GM12878 (cell line): ENCODE data around the gene IL17RC. TPM values are rescaled to one million over a fixed set of nuclear protein-coding genes. Genes with fewer than 3 reads are reported as not detected.

Source experiments
- ATAC-seq: fragments of 200-7000 bp; cut with Tn5 transposase; 3 replicates; pipeline ENCODE4 v1.9.1; 2020; ENCODE audit warnings: mild to moderate bottlenecking, moderate library complexity
- BruUV-seq: library from RNA; stranded (reverse); fragments of 400-500 nt; replicated peaks from 2 replicates; lab custom pipeline; 2021; lab: Mats Ljungman, UMichigan
- CTCF ChIA-PET: fragments of 300-600 bp; sonication (Branson Sonifier 250); formaldehyde crosslinking; extraction: SDS; loops from one replicate; lab custom pipeline; 2021; ENCODE audit warnings: inconsistent platforms; lab: Yijun Ruan, JAX
- POLR2A ChIA-PET: fragments of 350-600 bp; formaldehyde crosslinking; extraction: SDS; loops from one replicate; lab custom pipeline; 2021; ENCODE audit warnings: inconsistent platforms; lab: Charles Lee
- RAD21 ChIA-PET: fragments of 300-600 bp; sonication (Branson Sonifier 250); formaldehyde crosslinking; loops from one replicate; lab custom pipeline; 2023; ENCODE audit warnings: antibody characterized with exemption; ENCODE audit not compliant: unreplicated experiment; lab: Charles Lee
- SMC1A ChIA-PET: fragments of 300-600 bp; sonication (Branson Sonifier 250); formaldehyde crosslinking; loops from one replicate; lab custom pipeline; 2023; ENCODE audit not compliant: unreplicated experiment, uncharacterized antibody; lab: Charles Lee
- DNase-seq: peaks from one replicate; pipeline ENCODE4 v3.0.0-alpha.2; 2011; ENCODE audit warnings: low read depth, low spot score
- FAIRE-seq: peaks from 3 replicates; lab custom pipeline; 2011; peaks lifted over from hg19 to GRCh38; lab: Jason Lieb, UNC
- H2AFZ ChIP-seq: 2 replicates; pipeline ENCODE4 v1.6.0; 2011; ENCODE audit warnings: low read depth, low read length, control low read depth; ENCODE audit not compliant: control insufficient read depth
- H3K27ac ChIP-seq: 2 replicates; pipeline ENCODE4 v1.5.1; 2011; ENCODE audit warnings: control low read depth; ENCODE audit not compliant: control insufficient read depth, insufficient read depth
- H3K27me3 ChIP-seq, 2 experiments: replicated peaks in 1 of 2; 2 replicates each; pipeline versions ENCODE4 v1.6.0 to v1.6.1; 2011; ENCODE audit warnings: low read length in 1 of 2; ENCODE audit not compliant: control insufficient read depth in 2 of 2, insufficient read depth in 2 of 2
- H3K36me3 ChIP-seq, 2 experiments: 2 replicates each; pipeline ENCODE4 v1.5.1; 2011; ENCODE audit warnings: low read length in 1 of 2; ENCODE audit not compliant: control insufficient read depth in 2 of 2, insufficient read depth in 2 of 2
- H3K4me1 ChIP-seq: 2 replicates; pipeline ENCODE4 v1.6.1; 2011; ENCODE audit warnings: mild to moderate bottlenecking, low read length, moderate library complexity, mixed read lengths; ENCODE audit not compliant: control insufficient read depth, insufficient read depth
- H3K4me2 ChIP-seq: 2 replicates; pipeline ENCODE4 v1.6.0; 2011; ENCODE audit warnings: control low read depth; ENCODE audit not compliant: control insufficient read depth, insufficient read depth
- H3K4me3 ChIP-seq: fragments of 200-600 bp; sonication (generic); 2 replicates; pipeline ENCODE4 v1.5.1; 2016
- H3K79me2 ChIP-seq: 2 replicates; pipeline ENCODE4 v1.6.0; 2011; ENCODE audit warnings: low read length; ENCODE audit not compliant: control insufficient read depth, insufficient read depth
- H3K9ac ChIP-seq: 2 replicates; pipeline ENCODE4 v1.8.0; 2011; ENCODE audit warnings: low read length, control low read depth, mixed read lengths; ENCODE audit not compliant: control insufficient read depth, insufficient read depth
- H3K9me3 ChIP-seq: replicated peaks from 3 replicates; pipeline ENCODE4 v1.5.1; 2011; ENCODE audit warnings: mild to moderate bottlenecking, low read length; ENCODE audit not compliant: control insufficient read depth, insufficient read depth
- H4K20me1 ChIP-seq: 2 replicates; pipeline ENCODE4 v1.6.0; 2011; ENCODE audit not compliant: control insufficient read depth, insufficient read depth
- BRCA1 ChIP-seq: IDR thresholded peaks from 2 replicates; pipeline ENCODE4 v1.6.1; 2011; ENCODE audit warnings: low read depth, low read length, improper control_type of control experiment
- CBX5 ChIP-seq: sonication (generic); IDR thresholded peaks from 2 replicates; pipeline ENCODE4 v1.6.1; 2016; ENCODE audit warnings: low read depth, moderate library complexity, mild to moderate bottlenecking, inconsistent platforms
- CHD1 ChIP-seq: IDR thresholded peaks from 2 replicates; pipeline ENCODE4 v1.6.1; 2012; ENCODE audit warnings: low read depth, low read length, improper control_type of control experiment
- FOS ChIP-seq: IDR thresholded peaks from 3 replicates; pipeline ENCODE4 v1.6.1; 2011; ENCODE audit warnings: borderline replicate concordance; ENCODE audit not compliant: insufficient read length; ENCODE audit errors: extremely low read depth
- HDAC2 ChIP-seq: fragments of 200-600 bp; sonication (generic); IDR thresholded peaks from 2 replicates; pipeline ENCODE4 v1.6.1; 2017
- MXI1 ChIP-seq: fragments of 150-350 bp; IDR thresholded peaks from 2 replicates; pipeline ENCODE4 v1.6.1; 2011; ENCODE audit warnings: low read depth, mild to moderate bottlenecking, inconsistent platforms, low read length, improper control_type of control experiment
- MYB ChIP-seq: fragments of 150-350 bp; IDR thresholded peaks from 2 replicates; pipeline ENCODE4 v1.6.1; 2014; ENCODE audit warnings: mild to moderate bottlenecking, low read depth, low read length, borderline replicate concordance
- NFYB ChIP-seq: IDR thresholded peaks from 2 replicates; pipeline ENCODE4 v1.6.1; 2011; ENCODE audit warnings: low read depth, mild to moderate bottlenecking, low read length, improper control_type of control experiment, moderate library complexity; ENCODE audit not compliant: insufficient read depth
- PAX5 ChIP-seq: IDR thresholded peaks from 2 replicates; pipeline ENCODE4 v1.6.1; 2011; ENCODE audit warnings: low read depth, low read length, borderline replicate concordance
- RB1 ChIP-seq: fragments of 450-650 bp; formaldehyde crosslinking; IDR thresholded peaks from 2 replicates; pipeline ENCODE4 v1.6.1; 2017; ENCODE audit warnings: mild to moderate bottlenecking, borderline replicate concordance
- SIN3A ChIP-seq: IDR thresholded peaks from 2 replicates; pipeline ENCODE4 v1.6.1; 2012; ENCODE audit warnings: low read depth, low read length, improper control_type of control experiment
- SMC3 ChIP-seq: IDR thresholded peaks from 2 replicates; pipeline ENCODE4 v1.6.1; 2011; ENCODE audit warnings: low read length, improper control_type of control experiment, borderline replicate concordance
- SPI1 ChIP-seq: IDR thresholded peaks from 2 replicates; pipeline ENCODE4 v1.6.1; 2011; ENCODE audit warnings: low read depth, mild to moderate bottlenecking, low read length, moderate library complexity, borderline replicate concordance; ENCODE audit not compliant: insufficient read depth
- TCF12 ChIP-seq: IDR thresholded peaks from 2 replicates; pipeline ENCODE4 v1.6.1; 2011; ENCODE audit warnings: low read depth, mild to moderate bottlenecking, low read length
- TCF3 ChIP-seq: IDR thresholded peaks from 2 replicates; pipeline ENCODE4 v1.6.1; 2012; ENCODE audit warnings: low read depth, mild to moderate bottlenecking, low read length, borderline replicate concordance; ENCODE audit not compliant: insufficient read depth
- WGBS: methylation state at CpG from one replicate; pipeline ENCODE4 v1.1.6; 2016; ENCODE audit warnings: low lambda C conversion rate; ENCODE audit not compliant: insufficient replicate concordance, insufficient coverage; ENCODE audit errors: missing lambda C conversion rate; 5-methylcytosine and 5-hydroxymethylcytosine counted together
- in situ Hi-C: fragments of 300-500 bp; cut with MboI; formaldehyde crosslinking; loops from 9 replicates; pipeline ENCODE4 v1.14.3; 2018; ENCODE audit warnings: mixed read lengths
- intact Hi-C: fragments of 100-400 bp; cut with micrococcal nuclease; formaldehyde crosslinking; loops from one replicate; pipeline ENCODE4 v1.14.2; 2022; ENCODE audit not compliant: unreplicated experiment
- polyA plus RNA-seq, 11 experiments: library from polyadenylated mRNA; depleted of rRNA in 4 of 11; unstranded in 6 of 11; stranded (reverse) in 5 of 11; fragments of >200 nt; fragmentation: Nextera tagmentation in 4 of 11; fragmentation: Illumina TruSeq in 1 of 11; extraction: Ambion mirVana in 4 of 11; extraction: Trizol in 1 of 11; gene quantifications; 1 replicate in 1 of 11; 2 replicates in 10 of 11; pipeline versions ENCODE4 v1.2.1 to v1.2.3, GENCODE V29; 2011 to 2016; ENCODE audit warnings: inconsistent platforms in 2 of 11, missing spikeins in 2 of 11, low read depth in 1 of 11
- total RNA-seq, 4 experiments: library from RNA; depleted of rRNA in 3 of 4; stranded (reverse); fragments of >200 nt in 3 of 4; fragmentation: Illumina TruSeq in 1 of 4; extraction: Trizol in 1 of 4; gene quantifications; 2 replicates each; pipeline versions ENCODE4 v1.2.1 to v1.2.3, GENCODE V29; 2013 to 2021
- TF ChIP-seq, protein P1 (sequence below): fragments of 150-350 bp; IDR thresholded peaks from 2 replicates; pipeline ENCODE4 v1.6.1; 2016; ENCODE audit warnings: low read depth, low read length

The IL17RC gene
- total and polyA plus RNA-seq, 10 of the 15 experiments (the other 5 are each of a cell fraction or from before 2014, with no cell fraction given), result 0.07 to 4.4 (median 0.34) TPM; not detected in 3

DNA sequence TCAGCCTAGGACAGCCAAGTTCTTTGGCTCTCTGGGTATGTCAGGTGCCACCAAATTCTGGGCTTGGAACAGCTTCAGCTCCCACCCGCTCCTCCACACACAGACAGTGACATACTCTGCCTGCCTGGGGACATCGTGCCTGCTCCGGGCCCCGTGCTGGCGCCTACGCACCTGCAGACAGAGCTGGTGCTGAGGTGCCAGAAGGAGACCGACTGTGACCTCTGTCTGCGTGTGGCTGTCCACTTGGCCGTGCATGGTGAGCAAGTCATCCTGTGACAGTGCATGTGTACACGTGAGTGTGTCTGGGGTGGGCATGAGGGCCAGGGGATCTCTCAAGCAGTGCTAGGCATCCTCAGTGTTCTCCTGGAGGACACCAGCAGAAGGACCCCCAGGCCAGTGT is 922 bp downstream of the IL17RC start:
- H3K27ac ChIP-seq, result no peak overlapping the region
- no peak for ATAC-seq

More for the DNA sequence above, 922 bp downstream of the IL17RC start:
- FAIRE-seq (no peak), DNase-seq (no peak)
- ChIA-PET CTCF (no interaction called here), POLR2A (interaction anchor here (0.5 kb wide), 1 partner anchor 306 kb away, joined by 3 read pairs; no protein-coding TSS in a partner anchor), RAD21 (no interaction called here), SMC1A (no interaction called here)
- peaks cover 10% of the 10 kb centered on the region for H3K4me1 ChIP-seq
- H3K4me2 ChIP-seq, result no peak overlapping the region
- H3K36me3 ChIP-seq, result no peaks in the 10 kb centered on the region
- no peak overlapping the region for H3K4me3 ChIP-seq
- TF ChIP-seq HDAC2 (no peak), NFYB (no peak), CHD1 (no peak), MXI1 (no peak), BRCA1 (no peak), TCF3 (no peak), SPI1 (no peak), RB1 (no peak), SMC3 (no peak), FOS (no peak), PAX5 (no peak), SIN3A (no peak), TCF12 (no peak), CBX5 (no peak), MYB (no peak)
- TF ChIP-seq, protein P1, sequence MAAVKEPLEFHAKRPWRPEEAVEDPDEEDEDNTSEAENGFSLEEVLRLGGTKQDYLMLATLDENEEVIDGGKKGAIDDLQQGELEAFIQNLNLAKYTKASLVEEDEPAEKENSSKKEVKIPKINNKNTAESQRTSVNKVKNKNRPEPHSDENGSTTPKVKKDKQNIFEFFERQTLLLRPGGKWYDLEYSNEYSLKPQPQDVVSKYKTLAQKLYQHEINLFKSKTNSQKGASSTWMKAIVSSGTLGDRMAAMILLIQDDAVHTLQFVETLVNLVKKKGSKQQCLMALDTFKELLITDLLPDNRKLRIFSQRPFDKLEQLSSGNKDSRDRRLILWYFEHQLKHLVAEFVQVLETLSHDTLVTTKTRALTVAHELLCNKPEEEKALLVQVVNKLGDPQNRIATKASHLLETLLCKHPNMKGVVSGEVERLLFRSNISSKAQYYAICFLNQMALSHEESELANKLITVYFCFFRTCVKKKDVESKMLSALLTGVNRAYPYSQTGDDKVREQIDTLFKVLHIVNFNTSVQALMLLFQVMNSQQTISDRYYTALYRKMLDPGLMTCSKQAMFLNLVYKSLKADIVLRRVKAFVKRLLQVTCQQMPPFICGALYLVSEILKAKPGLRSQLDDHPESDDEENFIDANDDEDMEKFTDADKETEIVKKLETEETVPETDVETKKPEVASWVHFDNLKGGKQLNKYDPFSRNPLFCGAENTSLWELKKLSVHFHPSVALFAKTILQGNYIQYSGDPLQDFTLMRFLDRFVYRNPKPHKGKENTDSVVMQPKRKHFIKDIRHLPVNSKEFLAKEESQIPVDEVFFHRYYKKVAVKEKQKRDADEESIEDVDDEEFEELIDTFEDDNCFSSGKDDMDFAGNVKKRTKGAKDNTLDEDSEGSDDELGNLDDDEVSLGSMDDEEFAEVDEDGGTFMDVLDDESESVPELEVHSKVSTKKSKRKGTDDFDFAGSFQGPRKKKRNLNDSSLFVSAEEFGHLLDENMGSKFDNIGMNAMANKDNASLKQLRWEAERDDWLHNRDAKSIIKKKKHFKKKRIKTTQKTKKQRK, result no peak
- peaks cover 0 to 2% of the 10 kb centered on the region in 2 experiments; a peak in 1 of 4 replicates for H3K27me3 ChIP-seq
- no peak overlapping the region for H2AFZ ChIP-seq
- H3K9ac ChIP-seq, result no peak overlapping the region
- WGBS, result 71% methylated on average over 10 of the region's 10 CpGs
- in situ Hi-C loops (no loop called here), intact Hi-C loops (no loop called here)
- H3K9me3 ChIP-seq, result no peaks in the 10 kb centered on the region
- no peaks in the 10 kb centered on the region for H4K20me1 ChIP-seq
- H3K79me2 ChIP-seq, result no peaks in the 10 kb centered on the region
- BruUV-seq, result no TSS peak
